ENCODE data around the gene KIAA0753.
"Not testable (repeated sequence)": the region's sequence is repeated elsewhere in the genome, so short reads cannot be mapped to it uniquely, and the experiment has no call there.

The KIAA0753 gene

GRCh38 chr17:6668219-6668618 lies 27.7 kb upstream of the KIAA0753 start:
- no peak for DNase-seq

GRCh38 chr17:6667516-6667915 lies 27.0 kb upstream of the KIAA0753 start:
- no peak for DNase-seq

GRCh38 chr17:6666557-6666956 lies 26.0 kb upstream of the KIAA0753 start:
- DNase-seq, result no peak

GRCh38 chr17:6666077-6666521 lies 25.6 kb upstream of the KIAA0753 start:
- peak; percentile 74 for DNase-seq

GRCh38 chr17:6663200-6663599 lies 22.7 kb upstream of the KIAA0753 start:
- not testable (repeated sequence) for DNase-seq

- no peak for DNase-seq
Measured at GRCh38 chr17:6661464-6661848, 20.9 kb upstream of the KIAA0753 start.

GRCh38 chr17:6660805-6661463 lies 20.4 kb upstream of the KIAA0753 start:
- DNase-seq, result no peak

GRCh38 chr17:6660101-6660500 lies 19.6 kb upstream of the KIAA0753 start:
- no peak for DNase-seq

GRCh38 chr17:6658411-6658810 lies 17.9 kb upstream of the KIAA0753 start:
- not testable (repeated sequence) for DNase-seq

GRCh38 chr17:6657633-6658287 lies 17.2 kb upstream of the KIAA0753 start:
- no peak for DNase-seq

- DNase-seq, result peak; percentile 85
Measured at GRCh38 chr17:6656797-6657632, 16.5 kb upstream of the KIAA0753 start.

- not testable (repeated sequence) for DNase-seq
Measured at GRCh38 chr17:6655732-6656361, 15.3 kb upstream of the KIAA0753 start.

GRCh38 chr17:6654841-6655731 lies 14.6 kb upstream of the KIAA0753 start:
- no peak for DNase-seq

GRCh38 chr17:6651919-6652452 lies 11.5 kb upstream of the KIAA0753 start:
- peak; percentile 73 for DNase-seq

GRCh38 chr17:6651354-6651918 lies 10.9 kb upstream of the KIAA0753 start, which contains the start of the genes C17orf100 and MED31:
Gene C17orf100, plus strand, starts transcription at chr17:6651762. Its CDS starts 152 bp downstream, at chr17:6651914.
Gene MED31, minus strand, starts transcription at chr17:6651605. Its CDS starts 77 bp downstream, at chr17:6651528.
- peak; percentile 98 for DNase-seq

- no peak for DNase-seq
Measured at GRCh38 chr17:6648181-6648580, 7.7 kb upstream of the KIAA0753 start.

GRCh38 chr17:6643451-6644125 lies 3.1 kb upstream of the KIAA0753 start:
- no peak for DNase-seq

GRCh38 chr17:6642592-6642991 lies 2.1 kb upstream of the KIAA0753 start:
- no peak for DNase-seq

GRCh38 chr17:6641247-6641863 lies 844 bp upstream of the KIAA0753 start:
- no peak for DNase-seq
